Measurements from ENCODE around the gene ASF1A.
A peak's percentile ranks its signal among the peaks of the same experiment; 100 is the strongest.

The ASF1A gene

GRCh38 chr6:118881440-118882313 is 12.3 kb upstream of the ASF1A start:
- DNase-seq (ENCODE audit: low spot score): no peak

- no peak for DNase-seq (ENCODE audit: low spot score)
Observed at GRCh38 chr6:118882314-118882905, 11.5 kb upstream of the ASF1A start.

GRCh38 chr6:118886641-118887040 is 7.3 kb upstream of the ASF1A start:
- DNase-seq (ENCODE audit: low spot score): no peak

DNA sequence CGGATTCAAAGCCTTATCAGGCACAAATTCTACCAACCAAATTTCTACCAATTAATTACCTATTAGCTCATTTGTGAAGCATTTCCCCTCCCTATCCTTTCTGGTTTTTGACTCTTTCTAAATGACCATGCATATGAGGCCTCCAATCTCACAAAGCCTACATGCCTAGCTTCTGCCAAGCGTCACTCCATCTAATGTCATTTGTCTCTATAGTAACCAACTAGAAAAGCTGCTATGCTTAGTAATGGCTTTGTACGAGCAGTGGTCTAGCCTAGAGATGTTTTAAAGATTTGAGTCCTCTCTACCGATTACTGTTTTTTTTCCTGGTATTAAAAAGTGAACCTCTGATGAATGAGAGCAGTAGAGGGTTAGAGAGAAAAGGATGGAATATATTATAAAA is 4.8 kb upstream of the ASF1A start:
- DNase-seq (ENCODE audit: low spot score): peak; percentile 81

DNA sequence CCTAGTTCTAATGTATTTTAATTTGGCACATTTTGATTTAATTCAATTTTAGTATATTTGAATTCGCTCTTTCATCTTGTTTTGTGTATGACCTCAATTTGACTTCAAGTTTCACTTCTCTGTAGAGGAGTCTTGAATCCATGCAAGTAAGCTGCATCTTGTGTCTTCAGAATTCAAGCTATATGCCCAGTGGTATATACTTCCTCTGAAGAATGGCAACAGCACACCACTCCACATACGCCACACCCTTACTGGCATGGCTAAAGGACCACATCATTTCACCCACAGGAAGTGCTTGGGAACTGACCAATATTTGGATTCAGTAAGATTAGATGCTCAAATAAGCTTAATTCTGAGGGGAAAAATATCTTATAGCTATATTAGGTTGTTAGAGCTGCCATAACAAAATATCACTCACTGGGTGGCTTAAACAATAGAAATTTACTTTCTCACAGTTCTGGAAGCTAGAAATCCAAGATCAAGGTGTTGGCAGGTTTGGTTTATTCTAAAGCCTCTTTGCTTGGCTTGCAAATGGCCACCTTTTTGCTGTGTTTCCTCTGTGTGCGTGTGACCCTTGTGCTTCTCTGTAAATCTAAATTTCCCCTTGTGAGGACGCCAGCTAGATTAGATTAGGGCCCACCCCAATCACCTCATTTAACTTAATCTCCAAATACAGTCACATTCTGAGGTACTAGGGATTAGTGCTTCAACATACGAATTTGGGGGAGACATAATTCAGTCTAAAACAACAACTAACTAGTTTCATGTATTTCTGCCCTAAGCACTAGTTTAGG is 2.8 kb upstream of the ASF1A start:
- no peak for DNase-seq (ENCODE audit: low spot score)

DNA sequence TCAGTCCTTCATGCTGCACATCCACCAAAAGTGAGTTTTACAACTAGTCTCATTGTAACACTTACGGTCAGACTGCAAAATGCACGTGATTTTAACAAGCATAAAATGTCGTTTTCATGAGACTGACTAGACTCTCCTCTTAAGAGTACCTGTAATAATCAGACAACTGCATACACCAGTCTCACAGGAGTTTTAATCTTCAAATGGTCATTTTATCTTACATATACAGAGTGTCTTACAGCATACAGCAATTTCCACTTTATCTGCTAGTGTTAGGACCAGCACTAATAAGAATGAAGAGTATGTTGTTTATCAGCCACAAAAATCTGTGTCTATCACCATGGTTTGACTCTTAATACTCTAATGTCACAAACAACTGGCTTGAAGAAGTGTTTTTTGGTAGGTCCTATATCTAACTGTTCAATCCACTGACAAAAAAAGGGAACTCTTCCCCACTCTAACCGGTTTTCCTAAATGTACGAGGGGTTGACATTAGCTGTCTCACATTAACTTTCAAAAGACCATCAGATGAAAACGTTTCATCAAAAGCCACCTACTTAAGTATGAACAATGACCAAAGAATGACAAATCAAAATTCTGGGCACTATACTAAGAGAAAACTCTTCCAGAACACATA is 1.5 kb upstream of the ASF1A start:
- DNase-seq (ENCODE audit: low spot score): no peak

DNA sequence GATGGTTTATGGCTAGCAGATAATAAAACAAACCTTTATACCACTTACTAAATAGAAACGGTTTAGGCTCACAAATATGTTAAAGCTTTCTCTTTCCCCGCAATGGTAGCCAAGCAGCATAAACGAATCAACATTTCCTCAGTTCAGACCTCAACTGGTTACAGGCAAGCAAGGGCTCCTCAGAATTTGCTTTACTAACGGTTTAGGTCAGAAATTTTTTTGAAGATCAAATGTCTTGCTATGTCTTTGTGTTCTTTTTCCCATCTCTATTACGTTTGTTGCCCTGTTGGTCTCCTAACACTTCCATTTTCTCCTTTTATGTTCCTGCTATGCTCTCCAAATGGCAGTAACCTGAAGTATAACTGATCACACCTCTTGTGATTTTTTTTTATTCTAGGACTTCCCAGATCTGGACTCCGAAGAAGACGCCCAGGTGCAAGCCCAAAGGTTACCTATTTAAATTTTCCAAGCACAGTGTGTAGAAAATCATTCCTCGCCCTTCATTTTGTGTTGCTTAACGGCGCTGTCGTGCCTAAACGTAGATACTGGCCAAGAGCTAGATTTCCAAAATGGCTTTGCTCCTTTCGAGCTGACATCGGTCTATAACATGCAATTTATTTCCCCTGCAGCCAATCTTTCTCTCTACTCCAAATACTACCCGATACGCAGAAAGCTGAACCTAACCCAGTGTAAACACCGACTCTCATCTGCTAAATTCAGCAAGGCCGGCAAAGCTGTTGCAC is 717 bp upstream of the ASF1A start:
- no peak for DNase-seq (ENCODE audit: low spot score)

DNA sequence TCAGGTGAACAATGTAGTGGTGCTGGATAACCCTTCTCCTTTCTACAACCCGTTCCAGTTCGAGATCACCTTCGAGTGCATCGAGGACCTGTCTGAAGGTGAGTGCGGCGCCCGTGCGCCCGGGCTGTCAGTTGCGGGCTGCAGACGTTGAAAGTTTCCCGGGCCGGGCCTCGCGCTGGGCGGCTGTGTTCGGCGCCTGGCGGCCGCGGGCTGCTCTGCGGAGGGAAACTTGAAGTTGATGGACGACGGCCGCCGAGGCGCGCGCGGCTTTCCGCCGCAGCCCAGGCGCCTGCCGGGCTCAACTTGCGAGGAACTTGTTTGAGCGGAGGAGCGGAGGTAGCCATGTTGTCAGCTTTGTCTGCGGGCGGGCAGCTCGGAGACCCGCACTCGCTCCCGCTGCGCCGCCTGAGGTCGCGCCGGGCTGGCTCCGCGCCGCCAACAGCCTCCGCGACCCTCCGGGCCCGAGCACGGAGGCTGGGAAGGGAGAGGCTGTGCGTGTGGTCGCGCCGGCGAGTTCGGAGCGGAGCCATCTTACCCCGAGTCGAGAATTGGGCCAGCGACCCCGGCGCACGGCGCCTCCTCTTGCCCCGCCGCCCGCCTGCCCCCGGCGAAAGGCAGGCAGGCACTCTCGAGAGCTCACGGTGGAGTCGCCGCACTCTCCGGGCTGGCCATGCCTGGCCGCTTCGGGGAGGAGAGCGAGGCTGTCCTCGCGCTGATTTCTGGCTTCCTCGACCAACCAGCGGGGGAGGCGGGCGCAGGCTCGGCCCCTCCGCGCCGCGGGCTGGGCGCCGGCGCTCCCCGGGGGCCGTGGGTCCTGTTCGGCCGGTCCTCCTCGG is 691 bp downstream of the ASF1A start:
- DNase-seq (ENCODE audit: low spot score): peak; percentile 52

DNA sequence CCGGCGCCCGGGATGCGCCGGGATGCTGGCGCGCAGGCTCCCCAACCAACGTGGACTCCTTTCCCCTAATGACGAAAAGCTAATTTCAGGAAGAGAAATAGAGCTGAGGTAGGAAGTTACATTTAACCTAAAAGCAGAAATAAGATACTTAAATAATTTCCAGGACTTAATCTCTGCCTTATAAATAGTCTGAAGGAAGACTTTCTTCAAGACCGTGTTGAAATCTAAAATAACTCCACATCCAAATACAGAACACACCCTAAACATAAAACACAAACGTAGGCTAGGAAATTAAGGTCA is 1.3 kb downstream of the ASF1A start:
- no peak for DNase-seq (ENCODE audit: low spot score)

DNA sequence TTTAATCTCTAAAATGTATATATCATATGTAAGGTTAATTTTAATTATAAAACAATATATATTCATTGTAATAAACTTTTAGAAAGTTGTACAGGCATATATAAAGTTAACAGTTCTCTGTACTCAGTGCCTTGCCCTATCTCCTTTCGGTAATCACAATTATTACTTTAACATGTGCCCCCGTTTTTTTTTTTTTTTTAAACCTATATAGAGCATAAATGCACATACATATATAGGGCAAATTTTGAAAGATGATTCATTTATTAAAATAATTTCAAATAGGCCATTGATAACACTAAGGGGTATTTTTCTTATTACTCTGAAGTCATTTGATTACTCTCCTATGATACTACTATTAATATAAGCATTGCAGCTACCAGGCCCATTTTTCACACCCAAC is 1.9 kb downstream of the ASF1A start:
- no peak for DNase-seq (ENCODE audit: low spot score)

DNA sequence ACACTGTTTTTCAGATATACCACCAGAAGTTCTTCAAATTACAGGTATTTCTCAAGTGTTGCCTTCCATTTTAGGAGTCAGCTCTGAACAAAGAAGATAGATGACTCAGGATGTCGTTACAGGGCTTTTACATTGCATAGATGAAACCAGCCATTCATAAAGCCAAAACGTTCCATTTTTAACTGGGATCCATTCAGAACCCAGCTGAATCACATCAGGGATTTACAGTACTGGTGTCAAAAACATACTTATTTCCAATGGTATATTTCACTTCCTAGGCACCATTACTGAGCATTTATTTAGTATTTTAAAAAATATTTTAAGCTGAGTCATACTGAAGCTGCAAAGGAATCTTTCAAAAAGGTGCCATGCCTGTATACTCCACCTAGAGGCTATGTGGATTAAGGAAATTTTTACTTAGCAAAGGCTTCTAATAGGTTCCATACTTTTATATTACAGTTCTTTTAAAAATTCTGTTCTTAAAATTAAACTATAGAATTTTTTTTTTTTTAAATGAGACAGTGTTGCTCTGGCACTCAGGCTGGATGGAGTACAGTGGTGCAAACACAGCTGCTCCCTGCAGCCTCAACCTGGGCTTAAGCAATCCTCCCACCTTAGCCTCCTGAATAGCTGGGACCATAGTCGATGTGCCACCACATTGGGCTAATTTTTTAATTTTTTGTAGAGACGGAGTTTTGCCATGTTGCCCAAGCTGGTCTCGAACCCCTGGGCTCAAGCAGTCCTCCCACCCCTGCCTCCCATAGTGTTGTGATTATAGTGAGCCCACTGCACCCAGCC is 2.6 kb downstream of the ASF1A start:
- peak; percentile 31 for DNase-seq (ENCODE audit: low spot score)

GRCh38 chr6:118897386-118897785 is 3.4 kb downstream of the ASF1A start:
- DNase-seq (ENCODE audit: low spot score): no peak

- no peak for DNase-seq (ENCODE audit: low spot score)
Observed at GRCh38 chr6:118899948-118900347, 6.0 kb downstream of the ASF1A start.

DNA sequence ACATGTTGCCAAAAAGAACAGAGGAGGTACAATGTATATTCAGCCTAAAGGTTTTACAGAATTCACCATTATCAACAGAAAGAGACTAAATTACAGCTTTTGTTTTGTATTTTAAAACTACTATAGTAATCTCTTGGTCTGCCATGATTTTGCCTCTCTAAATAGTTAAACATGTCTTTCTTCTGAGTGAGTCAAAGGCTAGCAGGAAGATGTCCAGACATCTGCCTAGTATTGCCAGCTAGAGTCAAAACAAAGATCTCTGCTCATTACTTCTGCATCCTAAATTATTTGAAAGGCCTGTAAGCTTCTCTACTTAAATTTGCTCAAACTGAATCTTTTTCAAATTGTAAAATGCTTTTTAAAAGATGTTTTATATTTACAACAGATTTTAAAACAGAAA is 8.8 kb downstream of the ASF1A start:
- no peak for DNase-seq (ENCODE audit: low spot score)

DNA sequence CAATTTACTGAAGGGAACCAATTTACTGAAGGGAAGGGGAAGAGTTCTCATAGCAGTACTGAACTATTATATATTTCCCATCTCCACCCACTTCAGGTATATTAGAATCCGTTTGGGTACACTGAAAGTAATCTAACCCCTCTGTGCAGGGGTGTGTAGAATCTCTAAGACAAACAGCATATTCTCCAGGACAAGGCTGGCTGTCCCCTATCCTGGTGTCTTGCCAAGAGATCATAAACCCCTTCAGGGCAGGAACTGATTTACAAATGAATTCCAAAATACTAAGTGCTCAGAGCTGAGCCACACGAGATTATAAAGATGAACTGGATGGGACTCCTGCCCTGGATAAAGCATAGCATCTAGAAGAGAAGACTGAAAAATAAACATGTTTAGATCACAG is 9.2 kb downstream of the ASF1A start:
- no peak for DNase-seq (ENCODE audit: low spot score)

- DNase-seq (ENCODE audit: low spot score): no peak
Observed at GRCh38 chr6:118903691-118904090, 9.7 kb downstream of the ASF1A start.

DNA sequence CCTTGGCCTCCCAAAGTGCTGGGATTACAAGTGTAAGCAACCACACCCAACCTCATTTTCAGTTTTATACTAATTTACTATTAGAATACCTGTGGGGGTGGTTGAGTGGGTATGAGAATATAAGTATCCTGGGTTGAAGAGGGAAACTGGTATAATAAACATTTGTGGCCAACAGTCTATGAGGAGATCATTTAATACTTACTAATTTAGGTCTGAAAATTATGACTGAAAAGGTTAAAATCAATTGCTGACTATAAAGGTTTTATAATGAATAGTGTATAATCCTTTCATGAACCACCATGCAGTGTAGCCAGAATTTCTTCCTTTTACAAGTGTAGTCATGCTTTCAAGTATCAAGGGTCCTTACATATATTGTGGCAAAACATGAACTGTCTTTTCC is 11.1 kb downstream of the ASF1A start:
- no peak for DNase-seq (ENCODE audit: low spot score)

DNA sequence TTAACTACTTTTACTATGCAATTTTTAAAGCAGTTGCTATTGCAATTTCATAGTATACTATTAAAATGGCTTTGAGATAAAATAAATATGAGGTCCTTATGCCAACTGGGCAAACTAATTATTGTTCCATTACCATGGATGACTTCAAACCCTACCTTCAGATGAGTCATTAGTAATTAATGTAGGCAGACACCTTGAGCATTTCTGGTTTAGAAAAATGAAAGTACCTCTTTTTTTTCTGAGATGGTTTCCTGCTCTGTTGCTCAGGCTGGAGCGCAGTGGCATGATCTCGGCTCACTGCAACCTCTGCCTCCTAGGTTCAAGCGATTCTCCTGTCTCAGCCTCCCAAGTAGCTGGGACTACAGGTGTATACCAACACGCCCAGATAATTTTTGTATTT is 11.9 kb downstream of the ASF1A start:
- no peak for DNase-seq (ENCODE audit: low spot score)

GRCh38 chr6:118908441-118908840 is 14.5 kb downstream of the ASF1A start:
- no peak for DNase-seq (ENCODE audit: low spot score)

GRCh38 chr6:118912646-118913045 is 18.7 kb downstream of the ASF1A start:
- DNase-seq (ENCODE audit: low spot score): peak; percentile 52
